HEK293T (cell line): ENCODE measurements around the gene QRFP.

ENCODE experiments used
- CTCF ChIA-PET: fragments of 350-600 bp; formaldehyde crosslinking; extraction: SDS; loops from one replicate; lab custom pipeline; 2021; ENCODE audit warnings: antibody characterized with exemption, inconsistent platforms; lab: Yijun Ruan, JAX
- POLR2A ChIA-PET: fragments of 350-600 bp; formaldehyde crosslinking; extraction: SDS; loops from one replicate; lab custom pipeline; 2020; ENCODE audit warnings: antibody characterized with exemption, inconsistent platforms; lab: Yijun Ruan, JAX
- DNase-seq: peaks from one replicate; pipeline ENCODE4 v3.0.0; 2012; ENCODE audit warnings: mixed read lengths; ENCODE audit errors: extremely low spot score
- ARNT ChIP-seq: fragments of 450-650 bp; IDR thresholded peaks from 2 replicates; pipeline ENCODE4 v1.6.1; 2017; ENCODE audit warnings: mild to moderate bottlenecking
- BHLHE40 ChIP-seq: fragments of 450-650 bp; IDR thresholded peaks from 2 replicates; pipeline ENCODE4 v1.6.1; 2016; ENCODE audit warnings: mild to moderate bottlenecking, moderate library complexity, borderline replicate concordance
- CTBP1 ChIP-seq: fragments of 450-650 bp; IDR thresholded peaks from 2 replicates; pipeline ENCODE4 v1.6.1; 2016; ENCODE audit warnings: borderline replicate concordance
- ELF4 ChIP-seq: fragments of 450-650 bp; IDR thresholded peaks from 2 replicates; pipeline ENCODE4 v1.6.1; 2017; ENCODE audit warnings: antibody characterized with exemption
- FOXA1 ChIP-seq: fragments of 450-650 bp; IDR thresholded peaks from 2 replicates; pipeline ENCODE4 v1.6.1; 2016; ENCODE audit warnings: mild to moderate bottlenecking
- FOXK2 ChIP-seq: fragments of 450-650 bp; IDR thresholded peaks from 2 replicates; pipeline ENCODE4 v1.6.1; 2016; ENCODE audit warnings: mild to moderate bottlenecking
- FOXM1 ChIP-seq: fragments of 450-650 bp; IDR thresholded peaks from 2 replicates; pipeline ENCODE4 v1.6.1; 2017; ENCODE audit warnings: mild to moderate bottlenecking, borderline replicate concordance
- HDGF ChIP-seq: fragments of 450-650 bp; IDR thresholded peaks from 2 replicates; pipeline ENCODE4 v1.6.1; 2017; ENCODE audit warnings: antibody characterized with exemption, borderline replicate concordance
- L3MBTL2 ChIP-seq: fragments of 450-650 bp; conservative IDR thresholded peaks from 2 replicates; pipeline ENCODE4 v1.6.1; 2016; ENCODE audit warnings: mild to moderate bottlenecking
- LEF1 ChIP-seq: fragments of 450-650 bp; IDR thresholded peaks from 2 replicates; pipeline ENCODE4 v1.6.1; 2017; ENCODE audit warnings: mild to moderate bottlenecking, borderline replicate concordance
- NFRKB ChIP-seq: fragments of 450-650 bp; IDR thresholded peaks from 2 replicates; pipeline ENCODE4 v1.6.1; 2016; ENCODE audit warnings: mild to moderate bottlenecking, moderate library complexity
- SP1 ChIP-seq: fragments of 450-650 bp; IDR thresholded peaks from 2 replicates; pipeline ENCODE4 v1.6.1; 2017
- SUZ12 ChIP-seq: fragments of 450-650 bp; IDR thresholded peaks from 2 replicates; pipeline ENCODE4 v1.6.1; 2016; ENCODE audit warnings: mild to moderate bottlenecking
- TARDBP ChIP-seq: fragments of 450-650 bp; IDR thresholded peaks from 2 replicates; pipeline ENCODE4 v1.6.1; 2016
- ZNF384 ChIP-seq: fragments of 450-650 bp; IDR thresholded peaks from 2 replicates; pipeline ENCODE4 v1.6.1; 2016
- TF ChIP-seq, protein P1 (sequence below): fragments of 450-650 bp; IDR thresholded peaks from 2 replicates; pipeline ENCODE4 v1.6.1; 2016

QRFP gene

DNA sequence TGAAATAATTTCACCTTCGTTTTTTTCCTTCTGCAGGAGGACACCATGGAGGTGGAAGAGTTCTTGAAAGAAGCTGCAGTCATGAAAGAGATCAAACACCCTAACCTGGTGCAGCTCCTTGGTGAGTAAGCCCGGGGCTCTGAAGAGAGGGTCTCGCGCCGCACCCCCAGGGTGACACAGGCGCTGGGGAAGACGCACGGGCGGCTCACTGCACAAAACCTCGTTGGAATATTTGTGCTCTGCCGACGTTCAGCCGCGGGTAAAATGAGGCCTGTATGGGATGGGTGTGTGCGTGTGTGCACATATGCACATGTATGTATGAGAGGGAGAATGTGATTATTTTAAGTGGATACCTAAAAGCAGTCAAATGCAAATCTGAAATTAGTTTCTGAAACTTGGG is 24.5 kb downstream of the QRFP start:
- ChIA-PET CTCF (no interaction called here), POLR2A (no interaction called here)
- TF ChIP-seq FOXM1 (no peak), BHLHE40 (no peak), ELF4 (no peak)
- DNase-seq = no peak

DNA sequence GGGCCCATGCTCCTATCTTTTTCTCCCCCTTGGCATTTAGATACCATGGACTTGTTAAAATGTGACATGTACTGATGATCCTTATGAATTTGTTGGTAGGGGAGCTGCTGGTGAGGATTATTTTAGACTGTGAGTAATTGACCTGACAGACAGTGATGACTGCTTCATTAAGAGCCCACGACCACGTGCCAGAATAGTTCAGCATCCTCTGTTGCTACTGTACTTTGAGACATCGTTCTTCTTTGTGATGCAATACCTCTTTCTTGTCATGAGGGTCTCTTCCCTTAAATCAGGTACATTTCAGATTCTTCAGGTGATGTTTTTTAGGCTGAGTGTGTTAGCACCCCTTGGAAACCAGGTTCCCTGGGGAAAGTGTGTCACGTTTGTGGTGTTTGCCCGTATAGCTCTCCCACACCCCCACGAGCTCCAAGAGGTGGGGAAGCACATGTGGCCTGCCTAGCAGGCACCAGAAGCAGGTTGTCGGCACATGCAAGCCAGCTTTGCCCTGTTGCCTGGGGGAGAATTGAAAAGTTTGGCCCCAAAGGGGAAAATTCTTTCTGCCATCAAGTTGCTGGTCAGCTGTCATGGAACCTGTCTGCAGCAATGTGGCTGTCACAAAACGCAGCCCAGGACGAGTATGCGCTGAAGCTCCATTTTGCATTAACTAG is 25.1 kb downstream of the QRFP start:
- no peak for DNase-seq
- POLR2A ChIA-PET = no interaction called here
- TF ChIP-seq FOXM1 (no peak), BHLHE40 (no peak), HDGF (no peak), CTBP1 (no peak), L3MBTL2 (no peak), TARDBP (no peak), FOXK2 (no peak), LEF1 (no peak), ZNF384 (no peak), SP1 (no peak), FOXA1 (no peak), SUZ12 (no peak), ARNT (no peak), ELF4 (no peak), NFRKB (no peak)
- TF ChIP-seq, protein P1, sequence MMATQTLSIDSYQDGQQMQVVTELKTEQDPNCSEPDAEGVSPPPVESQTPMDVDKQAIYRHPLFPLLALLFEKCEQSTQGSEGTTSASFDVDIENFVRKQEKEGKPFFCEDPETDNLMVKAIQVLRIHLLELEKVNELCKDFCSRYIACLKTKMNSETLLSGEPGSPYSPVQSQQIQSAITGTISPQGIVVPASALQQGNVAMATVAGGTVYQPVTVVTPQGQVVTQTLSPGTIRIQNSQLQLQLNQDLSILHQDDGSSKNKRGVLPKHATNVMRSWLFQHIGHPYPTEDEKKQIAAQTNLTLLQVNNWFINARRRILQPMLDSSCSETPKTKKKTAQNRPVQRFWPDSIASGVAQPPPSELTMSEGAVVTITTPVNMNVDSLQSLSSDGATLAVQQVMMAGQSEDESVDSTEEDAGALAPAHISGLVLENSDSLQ = no peak
- CTCF ChIA-PET = no interaction called here

DNA sequence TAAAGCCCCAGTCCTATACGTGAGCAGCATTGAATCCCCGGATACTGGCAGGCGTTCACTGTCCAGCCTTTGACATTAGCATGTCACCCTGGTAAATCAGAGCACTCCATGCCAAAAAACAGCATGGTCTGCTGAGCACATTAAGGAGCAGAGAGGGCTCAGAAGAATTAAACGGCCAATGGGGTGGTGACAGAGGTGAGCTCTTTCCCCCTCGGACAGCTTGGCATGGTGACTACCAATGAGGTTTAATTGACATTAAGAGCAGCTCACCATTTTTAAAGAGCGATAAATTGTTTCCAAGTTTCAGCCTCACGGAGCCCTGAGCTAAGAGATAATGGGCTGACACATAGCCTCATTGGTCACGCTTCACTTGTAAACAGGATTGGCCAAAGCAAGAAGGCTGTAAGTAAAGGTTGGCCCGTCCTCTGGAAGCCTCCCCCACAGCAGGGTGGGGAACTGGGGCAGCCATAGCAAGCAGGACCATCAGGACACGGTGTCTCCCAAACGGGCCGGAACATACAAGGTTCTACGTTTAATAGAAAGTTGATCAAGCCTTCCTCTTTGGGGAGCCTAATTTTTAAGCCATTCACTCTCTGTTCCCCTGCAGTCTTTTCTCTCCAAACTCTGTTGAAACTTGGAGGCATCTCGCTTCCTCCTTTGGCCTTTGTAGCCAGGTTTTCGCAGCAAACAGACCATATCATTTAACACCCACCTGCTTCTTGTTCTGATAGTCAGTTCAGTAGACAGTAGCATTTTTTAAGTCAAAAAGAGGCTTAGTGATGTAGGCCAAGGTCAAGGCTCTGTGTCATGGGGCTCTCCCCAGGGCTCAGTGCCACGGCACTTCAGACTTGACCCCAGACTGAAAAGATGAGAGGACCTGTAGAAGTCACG is 25.9 kb downstream of the QRFP start:
- ChIA-PET CTCF (interaction anchor here (0.7 to 1.4 kb wide), 8 partner anchors 10 to 171 kb away, joined by 3 to 5 read pairs (median 4); partner anchors contain the start of gene LAMC3), POLR2A (no interaction called here)
- TF ChIP-seq CTBP1 (no peak), SUZ12 (no peak), ELF4 (no peak), ZNF384 (no peak), SP1 (no peak)
- TF ChIP-seq, protein P1 = no peak
- DNase-seq = no peak

DNA sequence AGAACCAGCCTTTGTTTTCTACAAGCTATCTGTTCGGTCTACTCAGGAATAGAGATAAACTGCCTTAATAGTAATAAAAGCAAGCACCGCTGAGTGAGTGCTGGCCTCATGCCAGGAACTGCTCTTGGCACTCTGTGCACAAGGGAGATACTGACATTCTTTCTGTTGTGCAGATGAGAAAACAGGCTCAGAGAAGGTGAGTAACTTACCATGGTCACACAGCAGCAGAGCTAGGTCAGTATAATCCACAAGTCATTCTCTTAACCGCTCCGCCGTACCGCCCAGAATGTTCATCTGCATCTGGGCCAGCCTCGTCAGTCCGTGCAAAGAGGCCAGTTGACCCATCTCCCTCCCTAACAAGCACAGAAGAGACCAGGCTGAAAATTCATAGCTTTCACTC is 27.4 kb downstream of the QRFP start:
- DNase-seq = no peak
- no peak for TF ChIP-seq FOXM1
- TF ChIP-seq BHLHE40 = no peak
- no peak for TF ChIP-seq SP1
- TF ChIP-seq, protein P1 = no peak
- TF ChIP-seq SUZ12 = no peak
- TF ChIP-seq L3MBTL2 = no peak
- no peak for TF ChIP-seq ELF4
- no peak for TF ChIP-seq ARNT
- CTCF ChIA-PET = interaction anchor here (0.9 to 1.6 kb wide), 5 partner anchors 57 to 139 kb away, joined by 3 to 6 read pairs (median 4); partner anchors contain the start of gene LAMC3
- POLR2A ChIA-PET = no interaction called here

DNA sequence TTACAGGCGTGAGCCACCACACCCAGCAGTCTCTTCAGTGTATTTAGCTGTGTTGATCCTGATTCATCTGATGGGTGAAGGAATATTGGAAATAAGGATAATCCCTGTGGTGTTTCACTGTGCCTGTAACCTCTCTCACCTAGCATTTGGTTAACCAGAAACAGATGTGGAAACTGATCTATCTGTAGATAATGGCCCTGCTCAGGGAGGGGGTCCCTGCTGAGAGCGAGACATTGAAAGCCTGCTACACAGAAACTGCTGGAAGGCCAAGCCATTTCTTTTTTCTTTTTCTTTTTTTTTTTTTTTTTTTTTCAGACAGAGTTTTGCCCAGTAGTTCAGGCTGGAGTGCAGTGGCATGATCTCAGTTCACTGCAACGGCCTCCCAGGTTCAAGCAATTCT is 28.4 kb downstream of the QRFP start:
- ChIA-PET POLR2A (no interaction called here), CTCF (interaction anchor here (0.7 kb wide), 1 partner anchor 442 kb away, joined by 3 read pairs; no protein-coding TSS in a partner anchor)
- DNase-seq = no peak
- TF ChIP-seq ELF4 (no peak), FOXM1 (no peak), CTBP1 (no peak)
- TF ChIP-seq, protein P1 = no peak

DNA sequence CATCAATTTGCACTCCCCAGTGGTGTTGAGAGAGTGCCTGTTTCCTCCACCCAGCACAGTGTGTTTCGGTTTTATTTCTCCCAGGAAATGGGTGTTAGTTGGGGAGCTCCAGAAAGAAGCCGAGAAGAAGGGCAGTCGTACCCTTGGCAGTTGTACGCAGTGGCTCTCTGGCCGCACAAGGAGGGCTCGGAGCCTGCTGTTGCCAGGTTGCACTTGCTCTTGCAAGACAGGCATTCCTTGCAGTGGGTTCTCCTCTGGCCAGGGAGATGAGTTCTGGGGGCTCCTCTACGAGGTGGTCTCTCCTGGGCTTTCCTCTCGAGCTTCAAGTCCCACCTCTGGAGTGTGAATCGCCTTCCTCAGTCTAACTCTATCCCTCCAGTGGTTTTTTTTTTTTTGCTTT is 29.1 kb downstream of the QRFP start:
- DNase-seq = no peak
- ChIA-PET CTCF (interaction anchor here (0.7 to 2.9 kb wide), 6 partner anchors 31 to 442 kb away, joined by 3 to 17 read pairs (median 6); no protein-coding TSS in a partner anchor), POLR2A (interaction anchor here (0.9 kb wide), 2 partner anchors 166 to 172 kb away, joined by 3 read pairs; no protein-coding TSS in a partner anchor)
- no peak for TF ChIP-seq TARDBP
